ENCODE measurements around the gene APC2. TPM values are rescaled to one million over a fixed set of nuclear protein-coding genes. Genes with fewer than 3 reads are reported as not detected.
"Not testable (repeated sequence)": the region's sequence is repeated elsewhere in the genome, so short reads cannot be mapped to it uniquely, and the experiment has no call there.

Gene APC2
- total RNA-seq, 1 experiment from 2014 or later: 0.31 TPM

- peaks cover 2% of the 10 kb centered on the region for H3K36me3 ChIP-seq (replicated peaks; ENCODE audit: control insufficient read depth, insufficient read depth, low read length)
- H3K27me3 ChIP-seq (ENCODE audit: control insufficient read depth, insufficient read depth, low read length): no peaks in the 10 kb centered on the region
- DNase-seq: no peak
- no peak overlapping the region for H3K4me3 ChIP-seq (ENCODE audit: insufficient read depth, low read depth, low read length)
Observed at GRCh38 chr19:1410136-1410786, 39.7 kb upstream of the APC2 start.

GRCh38 chr19:1410789-1411188, 39.1 kb upstream of the APC2 start:
- H3K27me3 ChIP-seq (ENCODE audit: control insufficient read depth, insufficient read depth, low read length): no peaks in the 10 kb centered on the region
- H3K36me3 ChIP-seq (replicated peaks; ENCODE audit: control insufficient read depth, insufficient read depth, low read length): peaks cover 2% of the 10 kb centered on the region
- H3K4me3 ChIP-seq (ENCODE audit: insufficient read depth, low read depth, low read length): no peak overlapping the region
- no peak for DNase-seq

GRCh38 chr19:1411255-1412191, 38.4 kb upstream of the APC2 start:
- no peaks in the 10 kb centered on the region for H3K27me3 ChIP-seq (ENCODE audit: control insufficient read depth, insufficient read depth, low read length)
- peaks cover 3% of the 10 kb centered on the region for H3K36me3 ChIP-seq (replicated peaks; ENCODE audit: control insufficient read depth, insufficient read depth, low read length)
- no peak for DNase-seq
- H3K4me3 ChIP-seq (ENCODE audit: insufficient read depth, low read depth, low read length): no peak overlapping the region

- Histone ChIP-seq H3K27me3 (ENCODE audit: control insufficient read depth, insufficient read depth, low read length) (no peaks in the 10 kb centered on the region), H3K4me3 (ENCODE audit: insufficient read depth, low read depth, low read length) (no peak overlapping the region), H3K36me3 (replicated peaks; ENCODE audit: control insufficient read depth, insufficient read depth, low read length) (peaks cover 5% of the 10 kb centered on the region)
- DNase-seq: no peak
Observed at GRCh38 chr19:1412323-1412923, 37.5 kb upstream of the APC2 start.

- DNase-seq: no peak
- Histone ChIP-seq H3K27me3 (ENCODE audit: control insufficient read depth, insufficient read depth, low read length) (no peaks in the 10 kb centered on the region), H3K4me3 (ENCODE audit: insufficient read depth, low read depth, low read length) (no peak overlapping the region), H3K36me3 (replicated peaks; ENCODE audit: control insufficient read depth, insufficient read depth, low read length) (peaks cover 10% of the 10 kb centered on the region)
Observed at GRCh38 chr19:1412995-1413800, 36.7 kb upstream of the APC2 start.

GRCh38 chr19:1416014-1416841, 33.7 kb upstream of the APC2 start:
- DNase-seq: no peak
- Histone ChIP-seq H3K36me3 (replicated peaks; ENCODE audit: control insufficient read depth, insufficient read depth, low read length) (peaks cover 26% of the 10 kb centered on the region), H3K27me3 (ENCODE audit: control insufficient read depth, insufficient read depth, low read length) (no peaks in the 10 kb centered on the region), H3K4me3 (ENCODE audit: insufficient read depth, low read depth, low read length) (no peak overlapping the region)

GRCh38 chr19:1417145-1417544, 32.8 kb upstream of the APC2 start:
- Histone ChIP-seq H3K4me3 (ENCODE audit: insufficient read depth, low read depth, low read length) (no peak overlapping the region), H3K36me3 (replicated peaks; ENCODE audit: control insufficient read depth, insufficient read depth, low read length) (peaks cover 26% of the 10 kb centered on the region), H3K27me3 (ENCODE audit: control insufficient read depth, insufficient read depth, low read length) (no peaks in the 10 kb centered on the region)
- DNase-seq: no peak

- no peak for DNase-seq
- H3K27me3 ChIP-seq (ENCODE audit: control insufficient read depth, insufficient read depth, low read length): no peaks in the 10 kb centered on the region
- H3K4me3 ChIP-seq (ENCODE audit: insufficient read depth, low read depth, low read length): no peak overlapping the region
- peaks cover 30% of the 10 kb centered on the region for H3K36me3 ChIP-seq (replicated peaks; ENCODE audit: control insufficient read depth, insufficient read depth, low read length)
Observed at GRCh38 chr19:1417681-1418495, 32.0 kb upstream of the APC2 start.

- H3K36me3 ChIP-seq (replicated peaks; ENCODE audit: control insufficient read depth, insufficient read depth, low read length): peaks cover 33% of the 10 kb centered on the region
- no peak for DNase-seq
Observed at GRCh38 chr19:1418496-1418775, 31.5 kb upstream of the APC2 start.

GRCh38 chr19:1418951-1419738, 30.8 kb upstream of the APC2 start:
- peaks cover 37% of the 10 kb centered on the region for H3K36me3 ChIP-seq (replicated peaks; ENCODE audit: control insufficient read depth, insufficient read depth, low read length)
- no peak overlapping the region for H3K4me3 ChIP-seq (ENCODE audit: insufficient read depth, low read depth, low read length)
- no peak for DNase-seq
- no peaks in the 10 kb centered on the region for H3K27me3 ChIP-seq (ENCODE audit: control insufficient read depth, insufficient read depth, low read length)

More at GRCh38 chr19:1418496-1418775, 31.5 kb upstream of the APC2 start:
- Histone ChIP-seq H3K4me3 (ENCODE audit: insufficient read depth, low read depth, low read length) (no peak overlapping the region), H3K27me3 (ENCODE audit: control insufficient read depth, insufficient read depth, low read length) (no peaks in the 10 kb centered on the region)

GRCh38 chr19:1420085-1420484, 29.8 kb upstream of the APC2 start:
- H3K4me3 ChIP-seq (ENCODE audit: insufficient read depth, low read depth, low read length); H3K27me3 ChIP-seq (ENCODE audit: control insufficient read depth, insufficient read depth, low read length); DNase-seq: not testable (repeated sequence)
- H3K36me3 ChIP-seq (replicated peaks; ENCODE audit: control insufficient read depth, insufficient read depth, low read length): peaks cover 40% of the 10 kb centered on the region

GRCh38 chr19:1420590-1420989, 29.3 kb upstream of the APC2 start:
- no peak for DNase-seq
- Histone ChIP-seq H3K36me3 (replicated peaks; ENCODE audit: control insufficient read depth, insufficient read depth, low read length) (peaks cover 43% of the 10 kb centered on the region), H3K4me3 (ENCODE audit: insufficient read depth, low read depth, low read length) (no peak overlapping the region)

More at GRCh38 chr19:1420590-1420989, 29.3 kb upstream of the APC2 start:
- no peaks in the 10 kb centered on the region for H3K27me3 ChIP-seq (ENCODE audit: control insufficient read depth, insufficient read depth, low read length)

All from H7 (cell line).